ENCODE measurements around the gene ANXA4.
A peak's percentile ranks its signal among the peaks of the same experiment; 100 is the strongest.
"Not testable (repeated sequence)": the region's sequence is repeated elsewhere in the genome, so short reads cannot be mapped to it uniquely, and the experiment has no call there.

Gene ANXA4

DNA sequence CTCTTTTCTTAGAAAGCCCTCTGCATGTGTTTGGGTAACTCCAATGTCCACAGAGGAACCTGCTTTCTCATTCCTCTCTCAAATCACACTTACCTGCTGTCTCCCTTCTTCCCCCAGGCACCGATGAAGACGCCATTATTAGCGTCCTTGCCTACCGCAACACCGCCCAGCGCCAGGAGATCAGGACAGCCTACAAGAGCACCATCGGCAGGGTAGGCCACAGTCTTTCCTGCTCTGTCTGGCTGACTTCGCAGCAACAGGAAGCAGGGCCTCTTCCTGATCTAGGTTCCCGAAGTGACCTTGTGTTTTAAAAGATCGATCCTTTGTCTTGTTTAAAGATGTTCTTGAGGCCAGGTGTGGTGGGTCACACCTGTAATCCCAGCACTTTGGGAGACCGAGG lies 62.5 kb downstream of the ANXA4 start:
- no peak for DNase-seq (ENCODE audit: low read depth, low spot score)

DNA sequence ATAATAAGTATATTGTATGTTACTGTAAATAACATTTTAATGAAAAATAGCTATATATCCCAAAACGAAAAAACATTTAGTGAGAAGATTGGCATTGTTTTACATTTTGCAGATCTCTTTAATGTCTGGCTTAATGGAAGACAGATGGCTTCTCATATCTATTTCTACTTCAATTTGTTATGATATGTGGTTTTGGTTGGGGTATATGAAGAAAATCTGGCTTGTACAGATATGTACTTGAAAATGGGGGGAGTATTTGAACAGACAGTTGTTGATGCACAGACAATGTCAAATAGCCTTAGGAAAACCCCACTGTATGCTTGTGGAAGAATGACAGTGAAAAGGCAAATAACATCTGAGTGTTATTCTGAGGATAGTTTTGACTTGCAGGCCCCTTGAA lies 64.0 kb downstream of the ANXA4 start:
- DNase-seq (ENCODE audit: low read depth, low spot score), result no peak

DNA sequence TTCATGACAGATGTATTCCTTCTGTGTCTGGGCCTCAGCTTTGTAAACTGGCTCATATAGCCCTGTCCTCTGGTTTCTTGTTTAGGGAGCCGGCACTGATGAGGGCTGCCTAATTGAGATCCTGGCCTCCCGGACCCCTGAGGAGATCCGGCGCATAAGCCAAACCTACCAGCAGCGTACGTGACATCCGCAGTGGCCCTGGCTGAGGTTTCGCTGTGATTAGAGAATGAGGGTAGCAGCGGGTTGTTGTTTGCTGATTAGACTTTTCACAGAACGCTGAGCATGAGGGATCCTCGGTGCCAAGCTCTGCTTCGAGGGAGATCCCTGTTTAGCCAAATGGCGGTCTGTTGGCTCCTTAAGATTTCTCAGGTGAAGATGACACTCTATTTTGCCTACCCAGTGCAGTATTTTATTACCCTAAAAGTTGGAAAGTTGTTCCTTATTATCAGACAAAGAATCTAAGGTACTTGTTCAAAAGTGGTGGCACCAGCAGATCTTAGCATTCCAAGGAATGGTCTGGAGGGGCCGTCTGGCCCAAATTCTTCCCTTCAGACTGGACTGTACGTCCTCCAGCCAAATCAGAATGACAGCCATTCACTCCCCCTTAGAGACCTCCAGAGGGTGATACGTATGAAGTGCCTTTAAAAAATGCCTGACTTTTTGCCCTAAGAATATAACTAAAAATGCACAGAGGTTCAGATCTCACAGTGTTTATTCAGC lies 66.0 kb downstream of the ANXA4 start:
- no peak for DNase-seq (ENCODE audit: low read depth, low spot score)

- DNase-seq (ENCODE audit: low read depth, low spot score), result no peak
These were observed 68.6 kb downstream of the ANXA4 start for GRCh38 chr2:69810550-69810949.

DNA sequence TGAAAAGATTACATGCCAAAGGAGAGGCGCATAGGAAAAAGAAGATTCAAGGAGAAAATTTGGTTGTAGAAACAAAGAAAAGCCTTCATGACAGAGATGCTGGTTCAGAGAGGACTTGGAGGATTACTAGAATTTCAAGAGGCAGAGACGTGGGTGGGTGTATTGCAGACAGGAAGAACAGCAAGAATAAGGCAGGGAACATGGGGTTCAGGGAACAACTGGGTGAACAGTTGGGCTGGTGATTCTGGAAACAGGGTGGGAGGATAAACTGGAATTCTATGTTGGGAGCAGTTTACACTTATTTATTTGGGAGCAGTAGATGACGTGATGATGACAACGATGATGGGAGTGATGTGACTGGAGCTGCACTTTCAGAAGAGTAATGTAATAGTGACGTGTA lies 69.1 kb downstream of the ANXA4 start:
- DNase-seq (ENCODE audit: low read depth, low spot score), result no peak

GRCh38 chr2:69811591-69811990 lies 69.7 kb downstream of the ANXA4 start:
- no peak for DNase-seq (ENCODE audit: low read depth, low spot score)

DNA sequence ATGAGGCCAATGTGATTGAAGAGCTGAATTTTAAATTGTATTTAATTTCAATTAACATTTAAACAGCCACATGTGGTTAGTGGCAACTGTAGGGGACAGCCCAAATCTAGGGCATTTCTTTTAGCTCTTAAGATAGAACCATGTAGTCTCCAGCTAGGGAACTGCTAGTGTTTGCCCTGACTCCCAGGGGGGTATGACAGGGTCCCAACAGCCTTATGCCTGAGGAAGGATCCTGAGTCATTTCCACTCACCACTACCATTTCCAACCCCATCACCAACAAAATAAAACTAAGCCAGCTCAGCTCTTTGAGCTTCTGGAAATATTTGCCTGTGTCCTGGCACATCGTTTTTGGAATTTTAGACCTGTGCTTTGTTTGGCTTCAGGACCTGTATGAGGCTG lies 73.8 kb downstream of the ANXA4 start:
- no peak for DNase-seq (ENCODE audit: low read depth, low spot score)

- DNase-seq (ENCODE audit: low read depth, low spot score), result peak; percentile 57
These were observed 75.1 kb downstream of the ANXA4 start for GRCh38 chr2:69816923-69817542.

DNA sequence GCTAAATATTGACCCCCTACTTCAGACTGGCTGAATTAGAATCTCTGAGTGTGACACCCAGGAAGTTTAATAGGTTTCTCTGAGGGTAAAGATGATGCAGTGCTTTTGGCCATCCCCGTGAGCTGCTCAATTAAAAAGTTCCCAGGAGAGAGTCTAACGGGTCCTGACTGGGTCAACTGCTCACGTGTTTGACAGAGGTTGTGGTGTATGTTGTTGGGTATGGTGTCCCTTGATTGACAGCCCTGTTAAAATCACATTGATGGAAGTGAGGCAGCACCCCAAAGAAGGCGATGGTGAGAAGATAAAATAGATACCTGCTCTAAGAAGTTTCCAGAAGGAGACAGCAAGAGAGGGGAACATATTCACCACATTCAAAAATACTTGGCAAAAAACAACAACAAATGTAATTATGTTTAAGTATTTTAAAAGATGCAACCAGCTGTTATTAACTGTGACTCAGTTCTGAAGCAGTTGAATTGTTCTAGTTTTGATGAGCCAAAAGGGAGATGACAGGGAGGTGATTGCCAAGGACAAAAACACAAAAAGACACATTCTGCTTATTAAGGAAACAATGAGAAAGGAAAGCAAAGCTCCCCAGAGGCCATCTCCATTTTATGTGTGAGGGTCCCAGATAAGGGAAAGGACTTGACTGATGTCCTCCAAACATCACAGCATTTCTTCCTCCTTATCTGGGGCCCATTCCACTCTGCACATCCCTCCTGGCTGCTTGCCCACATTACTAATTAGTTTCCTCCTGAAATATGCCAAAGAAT lies 76.0 kb downstream of the ANXA4 start:
- no peak for DNase-seq (ENCODE audit: low read depth, low spot score)

DNA sequence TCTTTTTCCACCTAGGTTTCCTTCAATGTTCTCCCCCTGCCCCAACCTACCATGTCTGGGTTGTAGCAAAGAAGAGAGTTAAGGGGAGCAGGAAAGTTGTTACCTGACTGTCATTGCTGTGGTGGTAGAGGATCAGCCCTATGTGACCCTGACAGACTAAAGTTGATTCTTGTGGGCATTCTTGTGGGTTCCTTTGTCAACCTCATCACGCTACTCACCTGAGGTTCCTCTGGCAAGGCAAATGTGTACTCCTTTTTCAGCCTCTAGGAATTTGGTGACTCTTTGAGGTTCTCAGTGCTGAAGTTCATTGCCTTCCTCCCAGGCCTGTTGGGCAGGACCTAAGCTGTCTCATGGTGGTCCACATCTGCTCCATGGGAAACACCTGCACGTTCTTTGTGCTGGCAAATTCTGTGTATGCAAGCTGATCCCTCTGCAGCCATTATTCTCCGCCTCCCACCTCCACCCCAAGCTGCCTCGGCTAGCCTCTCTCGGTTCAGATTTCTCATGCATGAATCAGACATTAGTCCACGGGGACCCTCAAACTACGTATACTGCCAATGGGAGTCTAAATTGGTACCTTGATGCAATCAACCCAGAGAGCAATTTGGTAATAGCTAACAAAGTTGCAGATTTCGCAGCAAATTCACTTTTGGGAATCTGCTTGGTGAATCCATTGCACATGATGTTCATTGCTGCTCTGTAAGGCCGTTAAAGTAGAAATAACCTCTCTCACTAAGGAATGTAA lies 86.0 kb downstream of the ANXA4 start:
- no peak for DNase-seq (ENCODE audit: low read depth, low spot score)

- peak; percentile 27 for DNase-seq (ENCODE audit: low read depth, low spot score)
These were observed 87.0 kb downstream of the ANXA4 start for GRCh38 chr2:69828938-69829255.

GRCh38 chr2:69829256-69830044 lies 87.5 kb downstream of the ANXA4 start, which contains the start of gene GMCL1:
GMCL1 (plus strand) TSS chr2:69829660; CDS start chr2:69829893, 233 bp downstream.
- peak; percentile 94 for DNase-seq (ENCODE audit: low read depth, low spot score)

GRCh38 chr2:69830045-69830905 lies 88.3 kb downstream of the ANXA4 start:
- no peak for DNase-seq (ENCODE audit: low read depth, low spot score)

DNA sequence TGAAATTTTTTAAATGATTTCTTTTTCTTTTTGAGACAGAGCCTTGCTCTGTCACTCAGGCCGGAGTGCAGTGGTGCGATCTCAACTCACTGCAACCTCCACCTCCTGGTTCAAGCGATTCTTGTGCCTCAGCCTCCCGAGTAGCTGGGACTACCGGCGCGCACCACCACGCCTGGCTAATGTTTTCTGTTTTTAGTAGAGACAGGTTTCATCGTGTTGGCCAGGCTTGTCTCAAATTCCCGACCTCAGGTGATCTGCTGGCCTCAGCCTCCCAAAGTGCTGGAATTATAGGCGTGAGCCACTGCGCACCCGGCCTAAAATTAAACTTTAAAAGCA lies 88.9 kb downstream of the ANXA4 start:
- not testable (repeated sequence) for DNase-seq (ENCODE audit: low read depth, low spot score)

DNA sequence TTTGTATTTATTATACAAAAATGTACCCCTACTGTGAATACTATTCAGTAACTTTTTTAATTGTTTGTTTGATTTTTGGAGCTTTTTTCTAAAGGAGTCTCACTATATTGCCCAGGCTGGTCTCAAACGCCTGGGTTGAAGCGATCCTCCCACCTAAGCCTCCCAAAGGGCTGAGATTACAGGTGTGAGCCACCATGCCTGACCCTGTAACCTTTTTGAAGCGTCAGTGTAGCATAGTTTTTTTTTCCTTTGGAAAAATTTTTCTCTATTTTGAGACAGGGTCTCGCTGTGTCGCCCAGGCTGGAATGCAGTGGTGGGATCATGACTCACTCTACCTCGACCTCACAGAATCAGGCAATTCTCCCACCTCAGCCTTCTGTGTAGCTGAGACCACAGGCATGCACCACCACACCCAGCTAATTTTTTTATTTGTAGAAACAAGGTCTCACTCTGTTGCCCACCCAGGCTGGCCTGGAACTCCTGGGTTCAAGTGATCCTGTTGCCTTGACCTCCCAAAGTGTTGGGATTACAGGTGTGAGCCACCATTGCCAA lies 89.5 kb downstream of the ANXA4 start:
- DNase-seq (ENCODE audit: low read depth, low spot score), result no peak

DNA sequence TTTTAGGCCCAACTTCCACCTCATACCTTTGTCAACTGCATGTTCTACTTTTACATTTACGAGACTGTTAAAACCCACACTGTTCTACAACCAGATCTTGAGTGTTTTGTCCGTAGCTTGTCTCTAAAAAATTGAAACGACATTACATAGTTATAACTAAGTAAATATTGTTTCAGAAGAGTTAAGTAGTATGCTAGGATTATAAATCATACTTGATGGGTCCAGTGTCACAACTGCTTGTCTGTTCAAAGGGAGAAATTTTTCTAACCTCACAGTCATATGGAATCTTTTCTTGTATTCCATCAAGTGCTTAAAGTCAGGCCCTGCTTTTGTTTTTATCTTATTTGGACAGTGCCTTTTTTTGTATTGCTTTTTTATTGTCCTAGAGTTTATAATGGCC lies 91.8 kb downstream of the ANXA4 start:
- no peak for DNase-seq (ENCODE audit: low read depth, low spot score)

GRCh38 chr2:69835666-69836065 lies 93.7 kb downstream of the ANXA4 start:
- DNase-seq (ENCODE audit: low read depth, low spot score), result no peak

- no peak for DNase-seq (ENCODE audit: low read depth, low spot score)
These were observed 94.4 kb downstream of the ANXA4 start for GRCh38 chr2:69836316-69836715.

DNA sequence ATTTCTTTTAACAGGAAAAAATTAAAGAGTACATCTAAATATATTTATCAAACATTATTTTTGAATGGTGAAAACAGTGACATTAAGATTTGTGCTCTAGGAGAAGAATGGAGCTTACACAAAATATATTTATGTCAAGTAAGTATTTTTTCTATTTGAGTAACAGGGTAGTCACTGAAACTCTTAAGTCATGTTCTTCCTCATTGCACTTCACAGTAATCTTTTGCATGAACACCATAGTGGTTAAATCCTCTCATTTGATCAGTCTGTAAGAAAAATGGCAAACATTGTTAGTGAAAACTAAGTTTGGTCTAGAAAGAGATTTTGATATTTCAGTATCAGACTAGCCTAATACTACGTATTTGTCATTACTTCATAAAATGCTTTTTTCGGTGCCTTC lies 95.6 kb downstream of the ANXA4 start:
- no peak for DNase-seq (ENCODE audit: low read depth, low spot score)

- DNase-seq (ENCODE audit: low read depth, low spot score), result no peak
These were observed 102.1 kb downstream of the ANXA4 start for GRCh38 chr2:69843993-69844392.
